Thyroid gland (tissue), 4 donors: Measurements from ENCODE around the gene SMC2.

ENCODE experiments used
- CTCF ChIP-seq, 6 experiments: fragments of 200-600 bp in 3 of 6; fragments of 450-650 bp in 3 of 6; sonication (generic) in 3 of 6; IDR thresholded peaks; one replicate each; pipeline ENCODE4 v1.5.1; 2016 to 2019; ENCODE audit warnings: antibody characterized with exemption in 6 of 6, mild to moderate bottlenecking in 2 of 6, inconsistent platforms in 1 of 6, moderate library complexity in 1 of 6
- POLR2A ChIP-seq, 2 donors: fragments of 450-650 bp; IDR thresholded peaks; one replicate each; pipeline ENCODE4 v1.6.1; 2017; ENCODE audit warnings: antibody characterized with exemption in 2 of 2, mild to moderate bottlenecking in 2 of 2, moderate library complexity in 1 of 2

DNA sequence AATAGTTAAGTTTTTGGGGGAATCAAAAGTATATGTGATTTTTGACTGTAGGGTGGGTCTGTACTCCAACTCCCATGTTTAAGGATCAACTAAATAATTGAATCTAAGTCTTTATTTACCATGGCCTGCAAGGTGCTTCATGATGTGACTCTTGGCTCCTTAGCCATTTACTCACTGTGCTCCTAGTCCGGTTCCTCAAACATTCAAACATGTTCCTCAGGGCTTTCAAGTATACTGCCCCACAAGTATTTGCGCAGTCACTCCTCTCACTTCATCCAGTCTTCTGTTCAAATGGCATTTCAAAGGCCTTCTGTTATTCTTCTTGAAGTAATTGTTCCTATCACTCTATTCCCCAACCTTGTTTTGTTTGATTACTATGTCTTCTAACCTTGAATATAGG is 16.4 kb downstream of the SMC2 start:
- TF ChIP-seq CTCF (IDR thresholded peaks at IDR 0.05) = no peak
- TF ChIP-seq POLR2A (IDR thresholded peaks at IDR 0.05) = no peak
